HEK293 (cell line): Measurements from ENCODE around the gene TFE3.

Experiments
- CTCF ChIA-PET: fragments of 350-600 bp; formaldehyde crosslinking; extraction: SDS; loops from one replicate; lab custom pipeline; 2021; ENCODE audit warnings: antibody characterized with exemption; lab: Yijun Ruan, JAX
- POLR2A ChIA-PET: fragments of 300-600 bp; formaldehyde crosslinking; extraction: SDS; loops from one replicate; lab custom pipeline; 2020; ENCODE audit warnings: antibody characterized with exemption, inconsistent platforms; lab: Yijun Ruan, JAX
- H3K27ac ChIP-seq: fragments of 200-500 bp; sonication (Bioruptor generic); 2 replicates; pipeline ENCODE4 v1.5.1; 2014; ENCODE audit warnings: low read depth, low read length, control low read depth, inconsistent platforms; ENCODE audit errors: extremely low read depth
- H3K36me3 ChIP-seq, 2 experiments: fragments of 200-500 bp in 1 of 2; sonication (Bioruptor generic) in 1 of 2; 1 replicate in 1 of 2; 2 replicates in 1 of 2; pipeline ENCODE4 v1.5.1; 2014 to 2017; ENCODE audit warnings: inconsistent platforms in 2 of 2, low read length in 2 of 2; ENCODE audit not compliant: control insufficient read depth in 2 of 2, insufficient read depth in 1 of 2
- H3K4me1 ChIP-seq: fragments of 200-500 bp; sonication (Bioruptor generic); 2 replicates; pipeline ENCODE4 v1.5.1; 2014; ENCODE audit warnings: mild to moderate bottlenecking, low read length, inconsistent platforms; ENCODE audit not compliant: control insufficient read depth, insufficient read depth
- H3K4me3 ChIP-seq: 2 replicates; pipeline ENCODE4 v1.5.1; 2011; ENCODE audit warnings: low read depth, mild to moderate bottlenecking, control low read depth, low read length, moderate library complexity
- H3K9me3 ChIP-seq: fragments of 200-500 bp; sonication (Bioruptor generic); 2 replicates; pipeline ENCODE4 v1.5.1; 2014; ENCODE audit warnings: low read depth, low read length, inconsistent platforms; ENCODE audit not compliant: control insufficient read depth, insufficient read depth
- PRDM1 ChIP-seq: fragments of 450-650 bp; formaldehyde crosslinking; IDR thresholded peaks from 2 replicates; pipeline ENCODE4; 2016; ENCODE audit warnings: missing biosample characterization, missing genetic modification characterization
- PRDM4 ChIP-seq: fragments of 450-650 bp; formaldehyde crosslinking; IDR thresholded peaks from 2 replicates; pipeline ENCODE4 v1.5.1; 2017; ENCODE audit warnings: missing biosample characterization, missing genetic modification characterization
- SCRT1 ChIP-seq: fragments of 450-650 bp; formaldehyde crosslinking; IDR thresholded peaks from 2 replicates; pipeline ENCODE4 v1.5.1; 2016; ENCODE audit warnings: missing biosample characterization, missing genetic modification characterization, borderline replicate concordance
- SCRT2 ChIP-seq: fragments of 450-650 bp; formaldehyde crosslinking; IDR thresholded peaks from 2 replicates; pipeline ENCODE4 v1.5.1; 2016; ENCODE audit warnings: missing biosample characterization, missing genetic modification characterization
- ZNF174 ChIP-seq: fragments of 450-650 bp; formaldehyde crosslinking; IDR thresholded peaks from 2 replicates; pipeline ENCODE4 v1.5.0; 2017; ENCODE audit warnings: missing biosample characterization, mild to moderate bottlenecking, missing genetic modification characterization
- ZNF335 ChIP-seq: fragments of 450-650 bp; formaldehyde crosslinking; conservative IDR thresholded peaks from 2 replicates; pipeline ENCODE4 v1.5.1; 2016; ENCODE audit warnings: missing biosample characterization, missing genetic modification characterization
- ZNF366 ChIP-seq: fragments of 450-650 bp; formaldehyde crosslinking; conservative IDR thresholded peaks from 2 replicates; pipeline ENCODE4 v1.5.1; 2016; ENCODE audit warnings: missing biosample characterization, missing genetic modification characterization
- ZNF701 ChIP-seq: fragments of 450-650 bp; formaldehyde crosslinking; IDR thresholded peaks from 2 replicates; pipeline ENCODE4 v1.5.1; 2016; ENCODE audit warnings: missing biosample characterization, missing genetic modification characterization
- ZNF768 ChIP-seq: fragments of 450-650 bp; formaldehyde crosslinking; IDR thresholded peaks from 2 replicates; pipeline ENCODE4 v1.5.1; 2018; ENCODE audit warnings: missing biosample characterization, mild to moderate bottlenecking, missing genetic modification characterization
- ZNF777 ChIP-seq: fragments of 450-650 bp; formaldehyde crosslinking; IDR thresholded peaks from 2 replicates; pipeline ENCODE4 v1.5.1; 2017; ENCODE audit warnings: missing biosample characterization, missing genetic modification characterization, borderline replicate concordance
- TF ChIP-seq, protein P1 (sequence below): fragments of 450-650 bp; formaldehyde crosslinking; optimal IDR thresholded peaks from 2 replicates; pipeline ENCODE3; 2016; ENCODE audit warnings: missing biosample characterization, mild to moderate bottlenecking, missing genetic modification characterization

Gene TFE3

GRCh38 chrX:49073601-49074575 is 30.7 kb upstream of the TFE3 start, which contains the start of gene PRAF2 (continued):
- peak; percentile 98 for TF ChIP-seq PRDM4 (tag by site-specific recombination)
- TF ChIP-seq SCRT1 (tag by site-specific recombination) = no peak
- TF ChIP-seq ZNF768 (tag by site-specific recombination) = no peak

- H3K4me3 ChIP-seq = no peak overlapping the region
- ChIA-PET POLR2A (no interaction called here), CTCF (no interaction called here)
- H3K27ac ChIP-seq = no peak overlapping the region
- H3K4me1 ChIP-seq = peaks cover 4% of the 10 kb centered on the region; the same call in 1 of the 2 replicates
- no peaks in the 10 kb centered on the region for H3K9me3 ChIP-seq
- TF ChIP-seq, protein P1, sequence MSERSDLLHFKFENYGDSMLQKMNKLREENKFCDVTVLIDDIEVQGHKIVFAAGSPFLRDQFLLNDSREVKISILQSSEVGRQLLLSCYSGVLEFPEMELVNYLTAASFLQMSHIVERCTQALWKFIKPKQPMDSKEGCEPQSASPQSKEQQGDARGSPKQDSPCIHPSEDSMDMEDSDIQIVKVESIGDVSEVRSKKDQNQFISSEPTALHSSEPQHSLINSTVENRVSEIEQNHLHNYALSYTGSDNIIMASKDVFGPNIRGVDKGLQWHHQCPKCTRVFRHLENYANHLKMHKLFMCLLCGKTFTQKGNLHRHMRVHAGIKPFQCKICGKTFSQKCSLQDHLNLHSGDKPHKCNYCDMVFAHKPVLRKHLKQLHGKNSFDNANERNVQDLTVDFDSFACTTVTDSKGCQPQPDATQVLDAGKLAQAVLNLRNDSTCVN = no peak
- 0 out of 2 replicates have a peak, but pooled peaks have one; percentile 37 for TF ChIP-seq ZNF366 (tag by site-specific recombination)
- H3K36me3 ChIP-seq = peaks cover 0 to 47% of the 10 kb centered on the region in 2 experiments; a peak in 1 of 3 replicates
Observed at GRCh38 chrX:49072712-49073095, 29.5 kb upstream of the TFE3 start.

- Histone ChIP-seq H3K27ac (no peak overlapping the region), H3K4me3 (no peak overlapping the region), H3K9me3 (no peaks in the 10 kb centered on the region), H3K4me1 (peaks cover 4% of the 10 kb centered on the region; the same call in 1 of the 2 replicates), H3K36me3 (peaks cover 0 to 41% of the 10 kb centered on the region in 2 experiments; a peak in 1 of 3 replicates)
- ChIA-PET CTCF (no interaction called here), POLR2A (no interaction called here)
- TF ChIP-seq ZNF335 = no peak
- TF ChIP-seq PRDM1 (tag by site-specific recombination) = no peak
Observed at GRCh38 chrX:49071877-49072711, 28.9 kb upstream of the TFE3 start.

DNA sequence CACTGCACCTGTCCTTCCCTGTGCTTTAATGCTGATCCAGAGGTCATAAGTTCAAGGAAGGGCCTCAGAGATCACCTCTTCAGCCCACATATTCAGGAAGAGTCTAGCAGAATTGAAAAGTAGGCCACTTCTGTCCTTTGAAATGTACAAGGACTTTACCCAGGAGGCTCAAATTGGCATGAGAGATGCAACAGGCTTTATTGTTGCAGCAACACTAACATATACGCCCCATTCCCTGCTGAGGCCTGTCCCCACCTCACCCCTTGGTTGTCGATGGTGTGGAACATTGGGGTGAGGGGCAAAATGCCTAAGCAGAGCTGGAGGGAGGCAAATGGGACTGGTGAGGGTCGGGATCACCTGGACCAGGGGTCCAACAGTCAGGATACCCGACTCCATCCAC is 27.8 kb upstream of the TFE3 start:
- POLR2A ChIA-PET = no interaction called here

More for the DNA sequence above, 27.8 kb upstream of the TFE3 start:
- Histone ChIP-seq H3K4me3 (no peak overlapping the region), H3K4me1 (peaks cover 4% of the 10 kb centered on the region; the same call in 1 of the 2 replicates), H3K27ac (no peak overlapping the region), H3K9me3 (no peaks in the 10 kb centered on the region), H3K36me3 (peaks cover 0 to 38% of the 10 kb centered on the region in 2 experiments; a peak in 1 of 3 replicates)
- CTCF ChIA-PET = no interaction called here
- TF ChIP-seq SCRT1 (tag by site-specific recombination) (0 out of 2 replicates have a peak, but pooled peaks have one; percentile 15), ZNF777 (tag by site-specific recombination) (no peak), ZNF174 (tag by site-specific recombination) (no peak), ZNF701 (tag by site-specific recombination) (no peak), SCRT2 (tag by site-specific recombination) (peak; percentile 82)
